ENCODE data around the gene MAGIX. TPM values are rescaled to one million over a fixed set of nuclear protein-coding genes. Genes with fewer than 3 reads are reported as not detected.

MAGIX gene
- total RNA-seq, 1 experiment from 2014 or later: 1.2 TPM

DNA sequence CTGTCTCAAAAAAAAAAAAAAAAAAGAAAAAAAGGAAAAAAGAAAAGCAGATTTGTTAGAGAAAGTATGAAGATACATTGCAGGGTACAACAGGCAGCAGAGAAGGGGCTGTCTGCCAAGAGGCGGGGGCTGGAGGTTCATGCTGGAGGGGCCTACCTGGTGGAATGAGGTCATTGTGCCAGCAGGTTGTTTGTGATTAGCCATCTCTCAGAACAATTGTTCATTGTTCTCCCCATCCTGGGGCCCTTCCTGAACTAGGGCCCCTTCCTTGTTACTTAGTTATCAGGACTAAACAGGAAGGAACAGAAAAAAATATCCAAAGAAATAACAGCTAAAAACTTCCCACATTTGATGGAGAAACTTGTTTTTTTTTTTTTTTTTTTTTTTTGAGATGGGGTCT is 25.1 kb upstream of the MAGIX start:
- Mint-ChIP-seq H3K27ac (no peak overlapping the region), H3K27me3 (ENCODE audit: low read depth) (peaks cover 3% of the 10 kb centered on the region; the same call in 1 of the 2 replicates), H3K9me3 (peaks cover 18% of the 10 kb centered on the region), H3K4me1 (no peaks in the 10 kb centered on the region), H3K36me3 (peaks cover 9% of the 10 kb centered on the region), H3K4me3 (no peak overlapping the region)
- CTCF ChIA-PET: interaction anchor here (0.6 kb wide), 1 partner anchor 768 kb away, joined by 3 read pairs; no protein-coding TSS in a partner anchor
- TF ChIP-seq HMGA2 (CRISPR knock-in tag; IDR thresholded peaks at IDR 0.05) (no peak), MYBL2 (CRISPR knock-in tag; IDR thresholded peaks at IDR 0.05) (no peak), EMX1 (CRISPR knock-in tag; IDR thresholded peaks at IDR 0.05) (no peak), ZNF263 (CRISPR knock-in tag; IDR thresholded peaks at IDR 0.05; ENCODE audit: low read depth) (no peak), AR (CRISPR knock-in tag; IDR thresholded peaks at IDR 0.05) (no peak), ESRRA (CRISPR knock-in tag; IDR thresholded peaks at IDR 0.05; ENCODE audit: borderline replicate concordance) (no peak), CREM (CRISPR knock-in tag; IDR thresholded peaks at IDR 0.05) (no peak), NFE2L1 (CRISPR knock-in tag; IDR thresholded peaks at IDR 0.05) (no peak), ZNF671 (CRISPR knock-in tag; IDR thresholded peaks at IDR 0.05) (no peak), RELA (CRISPR knock-in tag; IDR thresholded peaks at IDR 0.05; ENCODE audit: borderline replicate concordance) (no peak), SMAD3 (CRISPR knock-in tag; IDR thresholded peaks at IDR 0.05; ENCODE audit: borderline replicate concordance) (no peak)
- TF ChIP-seq, protein P1, sequence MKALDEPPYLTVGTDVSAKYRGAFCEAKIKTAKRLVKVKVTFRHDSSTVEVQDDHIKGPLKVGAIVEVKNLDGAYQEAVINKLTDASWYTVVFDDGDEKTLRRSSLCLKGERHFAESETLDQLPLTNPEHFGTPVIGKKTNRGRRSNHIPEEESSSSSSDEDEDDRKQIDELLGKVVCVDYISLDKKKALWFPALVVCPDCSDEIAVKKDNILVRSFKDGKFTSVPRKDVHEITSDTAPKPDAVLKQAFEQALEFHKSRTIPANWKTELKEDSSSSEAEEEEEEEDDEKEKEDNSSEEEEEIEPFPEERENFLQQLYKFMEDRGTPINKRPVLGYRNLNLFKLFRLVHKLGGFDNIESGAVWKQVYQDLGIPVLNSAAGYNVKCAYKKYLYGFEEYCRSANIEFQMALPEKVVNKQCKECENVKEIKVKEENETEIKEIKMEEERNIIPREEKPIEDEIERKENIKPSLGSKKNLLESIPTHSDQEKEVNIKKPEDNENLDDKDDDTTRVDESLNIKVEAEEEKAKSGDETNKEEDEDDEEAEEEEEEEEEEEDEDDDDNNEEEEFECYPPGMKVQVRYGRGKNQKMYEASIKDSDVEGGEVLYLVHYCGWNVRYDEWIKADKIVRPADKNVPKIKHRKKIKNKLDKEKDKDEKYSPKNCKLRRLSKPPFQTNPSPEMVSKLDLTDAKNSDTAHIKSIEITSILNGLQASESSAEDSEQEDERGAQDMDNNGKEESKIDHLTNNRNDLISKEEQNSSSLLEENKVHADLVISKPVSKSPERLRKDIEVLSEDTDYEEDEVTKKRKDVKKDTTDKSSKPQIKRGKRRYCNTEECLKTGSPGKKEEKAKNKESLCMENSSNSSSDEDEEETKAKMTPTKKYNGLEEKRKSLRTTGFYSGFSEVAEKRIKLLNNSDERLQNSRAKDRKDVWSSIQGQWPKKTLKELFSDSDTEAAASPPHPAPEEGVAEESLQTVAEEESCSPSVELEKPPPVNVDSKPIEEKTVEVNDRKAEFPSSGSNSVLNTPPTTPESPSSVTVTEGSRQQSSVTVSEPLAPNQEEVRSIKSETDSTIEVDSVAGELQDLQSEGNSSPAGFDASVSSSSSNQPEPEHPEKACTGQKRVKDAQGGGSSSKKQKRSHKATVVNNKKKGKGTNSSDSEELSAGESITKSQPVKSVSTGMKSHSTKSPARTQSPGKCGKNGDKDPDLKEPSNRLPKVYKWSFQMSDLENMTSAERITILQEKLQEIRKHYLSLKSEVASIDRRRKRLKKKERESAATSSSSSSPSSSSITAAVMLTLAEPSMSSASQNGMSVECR (CRISPR knock-in tag; IDR thresholded peaks at IDR 0.05; ENCODE audit: borderline replicate concordance): no peak
- ATAC-seq: no peak
- POLR2A ChIA-PET: no interaction called here
- DNase-seq (ENCODE audit: low spot score): no peak

GRCh38 chrX:49139713-49140112 is 22.8 kb upstream of the MAGIX start:
- Mint-ChIP-seq H3K4me3 (no peak overlapping the region), H3K36me3 (peaks cover 9% of the 10 kb centered on the region), H3K4me1 (no peaks in the 10 kb centered on the region), H3K27me3 (ENCODE audit: low read depth) (peaks cover 3% of the 10 kb centered on the region; the same call in 1 of the 2 replicates), H3K9me3 (peaks cover 18% of the 10 kb centered on the region), H3K27ac (no peak overlapping the region)
- ChIA-PET CTCF (no interaction called here), POLR2A (no interaction called here)
- ATAC-seq: no peak
- no peak for DNase-seq (ENCODE audit: low spot score)
- TF ChIP-seq MXD4 (CRISPR knock-in tag; IDR thresholded peaks at IDR 0.05; ENCODE audit: borderline replicate concordance): no peak
- no peak for TF ChIP-seq CBFB (CRISPR knock-in tag; IDR thresholded peaks at IDR 0.05; ENCODE audit: low read depth)
- no peak for TF ChIP-seq SMAD3 (CRISPR knock-in tag; IDR thresholded peaks at IDR 0.05; ENCODE audit: borderline replicate concordance)
- no peak for TF ChIP-seq E2F4 (CRISPR knock-in tag; IDR thresholded peaks at IDR 0.05; ENCODE audit: borderline replicate concordance, low read depth)
- TF ChIP-seq EMX1 (CRISPR knock-in tag; IDR thresholded peaks at IDR 0.05): no peak
- TF ChIP-seq NR2C2 (CRISPR knock-in tag; IDR thresholded peaks at IDR 0.05): no peak
- TF ChIP-seq, protein P2, sequence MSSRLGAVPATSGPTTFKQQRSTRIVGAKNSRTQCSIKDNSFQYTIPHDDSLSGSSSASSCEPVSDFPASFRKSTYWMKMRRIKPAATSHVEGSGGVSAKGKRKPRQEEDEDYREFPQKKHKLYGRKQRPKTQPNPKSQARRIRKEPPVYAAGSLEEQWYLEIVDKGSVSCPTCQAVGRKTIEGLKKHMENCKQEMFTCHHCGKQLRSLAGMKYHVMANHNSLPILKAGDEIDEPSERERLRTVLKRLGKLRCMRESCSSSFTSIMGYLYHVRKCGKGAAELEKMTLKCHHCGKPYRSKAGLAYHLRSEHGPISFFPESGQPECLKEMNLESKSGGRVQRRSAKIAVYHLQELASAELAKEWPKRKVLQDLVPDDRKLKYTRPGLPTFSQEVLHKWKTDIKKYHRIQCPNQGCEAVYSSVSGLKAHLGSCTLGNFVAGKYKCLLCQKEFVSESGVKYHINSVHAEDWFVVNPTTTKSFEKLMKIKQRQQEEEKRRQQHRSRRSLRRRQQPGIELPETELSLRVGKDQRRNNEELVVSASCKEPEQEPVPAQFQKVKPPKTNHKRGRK (CRISPR knock-in tag; IDR thresholded peaks at IDR 0.05; ENCODE audit: borderline replicate concordance): no peak
- TF ChIP-seq, protein P1 (CRISPR knock-in tag; IDR thresholded peaks at IDR 0.05; ENCODE audit: borderline replicate concordance): no peak
